Measurements from ENCODE around the gene MAN1C1.
"Not testable (repeated sequence)": the region's sequence is repeated elsewhere in the genome, so short reads cannot be mapped to it uniquely, and the experiment has no call there.

Gene MAN1C1

DNA sequence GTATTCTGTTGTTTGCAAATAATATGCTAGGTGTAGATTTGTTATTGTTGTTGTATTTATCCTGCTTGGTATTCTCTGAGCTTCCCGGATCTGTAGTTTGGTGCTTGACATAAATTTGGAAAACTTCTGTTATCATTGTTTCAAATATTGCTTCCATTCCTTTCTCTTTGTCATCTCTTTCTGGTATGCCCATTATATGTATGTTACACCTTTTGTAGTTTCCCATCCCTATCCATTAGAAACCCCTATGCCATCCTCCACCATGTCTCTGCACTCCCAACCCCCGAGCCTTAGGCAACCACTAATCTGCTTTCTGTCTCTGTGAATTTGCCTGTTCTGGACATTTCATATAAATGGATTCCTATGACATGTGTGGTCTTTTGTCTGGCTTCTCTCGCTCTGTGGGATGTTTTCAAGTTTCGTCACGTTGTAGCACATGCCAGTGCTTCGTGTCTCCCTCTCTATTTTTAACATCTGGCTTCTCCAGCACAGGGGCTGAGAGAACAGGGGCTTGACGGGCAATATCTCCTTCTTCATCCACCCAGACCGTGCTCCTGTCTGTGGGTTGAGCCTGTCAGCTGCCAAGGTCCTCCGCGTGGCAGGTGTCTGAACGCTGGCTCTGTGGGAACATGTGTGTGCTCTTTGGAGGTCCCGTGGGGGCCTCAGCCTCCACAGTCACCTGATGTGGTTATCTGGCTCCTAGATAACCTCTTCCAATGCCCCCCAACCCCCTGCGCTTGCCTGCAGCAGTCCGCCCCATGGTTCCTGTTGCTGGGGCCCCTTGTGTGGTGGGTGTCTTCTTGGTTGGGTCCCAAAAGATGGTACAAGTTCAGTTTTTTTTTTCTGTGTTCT is 32.8 kb upstream of the MAN1C1 start:
- no peak for DNase-seq (ENCODE audit: low read depth, low spot score)

DNA sequence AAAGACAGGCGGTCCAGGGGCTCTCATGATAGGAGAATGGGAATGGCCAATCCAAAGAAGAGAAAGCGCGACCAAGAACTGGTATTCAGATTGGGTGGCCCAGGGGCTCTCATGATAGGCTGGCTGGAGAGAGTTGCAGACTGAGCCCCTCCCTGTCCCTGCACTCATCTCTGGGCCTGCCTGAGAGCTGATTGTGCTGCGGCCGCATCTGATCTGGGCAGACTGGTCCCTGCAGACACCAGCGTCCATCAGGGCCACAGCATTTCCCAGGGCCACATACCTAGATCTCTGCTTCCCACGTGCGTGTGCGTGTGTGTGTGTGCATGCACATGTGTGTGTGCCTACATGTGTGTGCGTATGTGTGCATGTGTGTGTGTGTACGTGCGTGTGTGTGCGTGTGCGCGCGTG is 30.4 kb upstream of the MAN1C1 start:
- no peak for DNase-seq (ENCODE audit: low read depth, low spot score)

GRCh38 chr1:25587290-25587689 is 29.3 kb upstream of the MAN1C1 start:
- DNase-seq (ENCODE audit: low read depth, low spot score): no peak

- not testable (repeated sequence) for DNase-seq (ENCODE audit: low read depth, low spot score)
Observed at GRCh38 chr1:25588224-25588623, 28.4 kb upstream of the MAN1C1 start.

DNA sequence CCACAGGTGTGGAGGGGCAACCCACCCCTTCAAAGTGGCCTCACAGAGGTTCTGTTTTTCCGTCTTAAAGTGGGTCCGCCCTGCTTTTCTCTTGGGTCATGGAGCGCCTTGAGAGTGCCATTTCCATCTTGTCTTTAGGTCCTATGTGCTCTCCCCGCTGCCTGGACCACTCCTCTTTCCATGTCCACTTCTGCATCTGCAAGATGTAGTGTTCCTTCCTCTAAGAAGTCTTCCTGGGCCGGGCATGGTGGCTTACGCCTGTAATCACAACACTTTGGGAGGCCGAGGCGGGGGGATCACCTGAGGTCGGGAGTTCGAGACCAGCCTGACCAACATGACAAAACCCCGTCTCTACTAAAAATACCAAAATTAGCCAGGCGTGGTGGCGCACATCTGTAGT is 27.8 kb upstream of the MAN1C1 start:
- not testable (repeated sequence) for DNase-seq (ENCODE audit: low read depth, low spot score)

DNA sequence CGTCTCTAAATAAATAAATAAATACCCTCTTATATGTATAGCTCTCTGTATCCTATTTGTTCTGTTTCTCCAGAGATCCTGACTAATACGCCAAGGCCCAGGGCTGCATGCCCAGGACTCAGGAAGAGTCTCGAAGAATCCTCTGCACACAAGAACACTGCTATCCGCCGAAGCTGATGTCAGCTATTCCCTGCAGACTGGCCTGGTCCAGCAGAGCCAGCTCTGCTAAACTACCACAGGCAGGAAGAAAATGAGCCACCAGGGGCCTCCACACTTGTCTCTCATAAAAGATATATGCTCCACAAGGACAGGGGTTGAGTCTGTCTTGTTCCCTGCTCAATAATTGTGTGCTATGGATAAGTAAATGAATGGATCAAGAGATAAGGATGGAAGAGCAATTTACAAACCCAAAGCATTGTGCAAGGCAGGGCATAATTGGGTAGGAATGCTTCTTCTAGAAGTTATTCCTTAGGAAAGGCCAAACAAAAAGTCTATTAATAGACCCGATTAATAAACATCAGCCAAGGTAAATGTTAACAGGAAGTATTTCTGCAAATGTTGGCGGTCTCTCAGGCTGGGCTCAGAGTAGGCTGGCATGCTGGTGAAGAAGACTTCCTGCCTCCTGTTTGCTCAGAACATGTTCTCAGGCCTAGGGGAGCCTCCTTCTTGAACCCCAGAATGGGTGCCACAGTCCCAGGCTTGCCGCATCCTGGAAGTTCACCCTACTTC is 26.3 kb upstream of the MAN1C1 start:
- DNase-seq (ENCODE audit: low read depth, low spot score): no peak

DNA sequence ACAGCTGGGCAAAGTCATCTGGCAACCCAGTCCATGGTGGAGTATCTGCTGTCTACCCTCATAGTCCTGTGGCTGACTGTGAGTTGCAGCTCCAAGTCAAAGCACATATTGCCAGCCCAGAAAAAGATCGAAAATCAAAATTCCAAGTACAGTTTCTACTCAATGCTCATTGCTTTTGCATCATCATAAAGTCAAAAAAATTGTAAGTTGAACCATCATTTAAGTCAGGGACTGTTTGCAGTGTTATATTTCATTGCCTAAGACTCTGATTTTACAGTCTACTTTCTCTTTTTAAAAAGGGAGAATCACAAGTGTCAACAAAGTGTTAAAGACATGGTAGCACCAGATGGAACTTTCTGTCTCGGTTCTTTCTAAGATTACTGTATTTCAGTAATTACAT is 22.7 kb upstream of the MAN1C1 start:
- no peak for DNase-seq (ENCODE audit: low read depth, low spot score)

DNA sequence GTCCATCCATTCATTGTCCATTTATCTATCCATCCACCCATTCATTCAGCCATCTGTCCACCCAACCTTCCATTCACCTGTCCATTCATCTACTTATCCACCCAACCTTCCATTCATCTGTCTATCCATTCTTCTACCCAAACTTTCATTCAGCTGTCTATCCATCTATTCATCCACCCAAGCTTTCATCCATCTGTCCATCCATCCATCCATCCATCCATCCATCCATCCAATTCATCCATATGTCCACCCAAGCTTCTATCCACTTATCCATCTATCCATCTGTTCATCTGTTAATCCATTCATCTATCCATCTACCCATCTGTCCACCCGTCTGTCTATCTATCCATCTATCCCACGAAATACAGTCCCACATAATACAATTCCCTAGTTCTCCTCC is 21.6 kb upstream of the MAN1C1 start:
- DNase-seq (ENCODE audit: low read depth, low spot score): no peak

DNA sequence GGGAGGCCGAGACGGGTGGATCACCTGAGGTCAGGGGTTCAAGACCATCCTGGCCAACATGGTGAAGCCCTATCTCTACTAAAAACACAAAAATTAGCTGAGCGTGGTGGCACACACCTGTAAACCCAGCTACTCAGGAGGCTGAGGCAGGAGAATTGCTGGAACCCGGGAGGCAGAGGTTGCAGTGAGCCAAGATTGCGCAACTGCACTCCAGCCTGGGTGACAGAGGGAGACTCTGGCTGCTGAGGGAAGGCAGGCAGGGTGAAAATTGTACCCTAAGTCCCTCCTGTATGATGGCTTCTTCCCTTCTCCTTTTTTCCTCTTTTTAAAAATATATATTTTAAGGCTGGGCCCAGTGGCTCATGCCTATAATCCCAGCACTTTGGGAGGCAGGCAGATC is 19.9 kb upstream of the MAN1C1 start:
- not testable (repeated sequence) for DNase-seq (ENCODE audit: low read depth, low spot score)

DNA sequence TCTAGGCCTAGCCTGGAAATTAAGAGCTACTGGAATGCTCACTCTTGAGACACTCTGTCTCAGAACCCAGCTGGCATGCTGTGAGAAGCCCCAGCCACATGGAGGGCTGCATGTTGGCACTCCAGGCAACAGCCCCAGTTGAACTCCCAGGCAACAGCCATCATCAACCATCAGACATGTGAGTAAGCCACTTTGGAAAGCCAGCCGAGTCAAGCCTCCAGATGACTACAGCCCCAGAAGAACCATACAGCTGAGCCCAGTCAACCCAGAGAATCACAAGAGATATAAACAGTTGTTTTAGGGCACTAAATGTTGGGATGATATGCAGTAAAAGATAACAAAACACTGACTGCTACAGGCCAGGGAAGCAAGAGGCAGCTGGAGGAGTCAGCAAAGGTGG is 17.7 kb upstream of the MAN1C1 start:
- no peak for DNase-seq (ENCODE audit: low read depth, low spot score)

- no peak for DNase-seq (ENCODE audit: low read depth, low spot score)
Observed at GRCh38 chr1:25599969-25600610, 16.5 kb upstream of the MAN1C1 start.

- DNase-seq (ENCODE audit: low read depth, low spot score): not testable (repeated sequence)
Observed at GRCh38 chr1:25600971-25601699, 15.5 kb upstream of the MAN1C1 start.

- DNase-seq (ENCODE audit: low read depth, low spot score): not testable (repeated sequence)
Observed at GRCh38 chr1:25603779-25604538, 12.6 kb upstream of the MAN1C1 start.

GRCh38 chr1:25607123-25607522 is 9.5 kb upstream of the MAN1C1 start:
- no peak for DNase-seq (ENCODE audit: low read depth, low spot score)

DNA sequence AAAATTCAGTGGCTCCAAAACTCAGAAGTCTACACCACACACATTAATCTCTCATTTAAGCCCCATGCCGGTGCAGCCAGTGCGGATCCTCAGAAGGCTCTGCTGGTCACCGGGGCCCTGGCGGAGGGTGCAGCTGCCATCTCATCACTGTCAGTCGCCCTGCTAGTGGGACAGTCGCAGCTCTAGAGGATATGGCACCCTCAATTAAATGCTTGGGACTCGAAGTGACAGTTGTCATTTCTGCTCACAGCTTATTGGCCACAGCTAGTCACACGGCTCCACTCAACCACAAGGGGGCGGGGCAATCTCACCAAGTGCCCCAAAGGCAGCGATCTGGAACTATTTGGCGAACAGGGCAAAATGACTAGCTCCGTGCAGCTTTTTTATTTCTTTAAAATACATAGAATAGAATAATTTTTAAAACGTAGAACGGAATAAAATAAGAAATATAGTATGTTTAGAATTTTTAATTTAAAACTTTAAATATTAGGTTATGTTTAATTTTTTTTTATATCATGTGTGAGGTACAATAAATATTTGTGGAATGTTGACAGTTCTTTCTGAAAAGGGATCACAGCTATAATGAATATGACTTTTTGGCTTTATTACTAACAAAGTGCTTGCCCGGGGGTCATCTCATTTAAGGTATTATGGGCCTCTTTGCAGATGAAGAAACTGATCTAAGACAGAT is 8.0 kb upstream of the MAN1C1 start:
- DNase-seq (ENCODE audit: low read depth, low spot score): peak; percentile 79

GRCh38 chr1:25609921-25610320 is 6.7 kb upstream of the MAN1C1 start:
- DNase-seq (ENCODE audit: low read depth, low spot score): no peak

GRCh38 chr1:25610822-25611630 is 5.6 kb upstream of the MAN1C1 start:
- DNase-seq (ENCODE audit: low read depth, low spot score): no peak

DNA sequence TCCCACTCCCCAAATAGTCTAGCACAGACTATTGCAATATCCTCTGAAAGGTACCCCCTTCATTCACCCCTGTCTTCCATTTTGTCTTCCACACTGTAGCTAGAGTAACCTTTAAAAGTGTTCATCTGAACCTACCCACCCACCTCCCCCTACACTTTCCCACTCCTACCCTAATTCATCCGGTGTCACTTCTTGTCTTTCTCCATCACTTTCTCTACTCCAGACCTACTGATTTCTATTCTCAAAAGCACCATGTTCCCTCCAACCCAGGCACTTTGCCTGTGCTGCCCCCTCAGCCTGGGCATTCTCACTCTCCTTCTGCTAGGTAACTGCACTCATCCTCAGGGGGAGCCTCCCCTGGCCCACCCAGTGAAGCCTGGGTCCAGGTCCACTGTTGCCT is 4.7 kb upstream of the MAN1C1 start:
- no peak for DNase-seq (ENCODE audit: low read depth, low spot score)

DNA sequence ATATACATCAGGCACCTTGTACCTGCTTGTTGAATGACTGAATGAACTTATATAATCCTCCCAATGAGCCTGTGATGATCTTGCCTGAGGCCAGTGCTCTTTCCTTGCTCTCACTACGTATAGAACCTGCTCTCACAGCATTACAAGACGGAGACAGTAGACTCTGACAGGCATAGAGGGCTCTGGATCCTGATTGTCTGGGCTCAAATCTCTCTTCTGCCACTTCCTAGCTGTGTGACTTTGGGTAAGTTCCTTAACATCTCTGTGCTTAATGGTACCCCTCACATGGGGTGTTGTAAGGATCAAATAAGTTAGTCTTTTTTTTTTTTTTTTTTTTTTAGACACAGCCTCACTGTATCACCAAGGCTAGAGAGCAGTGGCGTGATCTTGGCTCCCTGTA is 4.2 kb upstream of the MAN1C1 start:
- no peak for DNase-seq (ENCODE audit: low read depth, low spot score)

GRCh38 chr1:25613091-25613490 is 3.5 kb upstream of the MAN1C1 start:
- no peak for DNase-seq (ENCODE audit: low read depth, low spot score)
